Activated CD8-positive, alpha-beta T cell treated with anti-CD3 and anti-CD28 coated beads, Interleukin-2, amount 10 ng/mL, durations not matched to agents 7 days and 5 days (primary cell): Measurements from ENCODE around the gene WNT10A. TPM values are rescaled to one million over a fixed set of nuclear protein-coding genes. Genes with fewer than 3 reads are reported as not detected.
A peak's percentile ranks its signal among the peaks of the same experiment; 100 is the strongest.

Experiments
- ATAC-seq: fragments of 150-1000 bp; cut with Tn5 transposase; one replicate; pipeline ENCODE4 v1.10.0; 2021; ENCODE audit warnings: moderate library complexity
- CTCF ChIA-PET: fragments of 350-600 bp; sonication (Branson Sonifier 250); formaldehyde crosslinking; loops from one replicate; lab custom pipeline; 2021; ENCODE audit warnings: antibody characterized with exemption; lab: Charles Lee
- POLR2A ChIA-PET: fragments of 350-600 bp; sonication (Branson Sonifier 250); formaldehyde crosslinking; loops from one replicate; lab custom pipeline; 2021; ENCODE audit warnings: antibody characterized with exemption; lab: Charles Lee
- DNase-seq: peaks from one replicate; pipeline ENCODE4 v3.0.0-alpha.2; 2020
- H3K27ac Mint-ChIP-seq: one replicate; pipeline ENCODE4 v1.8.0; 2021; ENCODE audit warnings: mild to moderate bottlenecking, mixed read lengths
- H3K27me3 Mint-ChIP-seq: one replicate; pipeline ENCODE4 v1.8.0; 2021; ENCODE audit warnings: low read depth, mixed read lengths
- H3K36me3 Mint-ChIP-seq: one replicate; pipeline ENCODE4 v1.8.0; 2021; ENCODE audit warnings: low read depth, mixed read lengths
- H3K4me1 Mint-ChIP-seq: one replicate; pipeline ENCODE4 v1.8.0; 2021; ENCODE audit warnings: low read depth, mixed read lengths
- H3K4me3 Mint-ChIP-seq: one replicate; pipeline ENCODE4 v1.8.0; 2021; ENCODE audit warnings: mild to moderate bottlenecking, mixed read lengths
- H3K9me3 Mint-ChIP-seq: one replicate; pipeline ENCODE4 v1.8.0; 2022; ENCODE audit warnings: mixed read lengths; ENCODE audit not compliant: insufficient read depth
- total RNA-seq, 2 experiments: library from RNA; stranded (reverse); gene quantifications; one replicate each; pipeline ENCODE4 v1.2.3, GENCODE V29; 2021

WNT10A gene
- total RNA-seq, 2 experiments from 2014 or later = not detected

DNA sequence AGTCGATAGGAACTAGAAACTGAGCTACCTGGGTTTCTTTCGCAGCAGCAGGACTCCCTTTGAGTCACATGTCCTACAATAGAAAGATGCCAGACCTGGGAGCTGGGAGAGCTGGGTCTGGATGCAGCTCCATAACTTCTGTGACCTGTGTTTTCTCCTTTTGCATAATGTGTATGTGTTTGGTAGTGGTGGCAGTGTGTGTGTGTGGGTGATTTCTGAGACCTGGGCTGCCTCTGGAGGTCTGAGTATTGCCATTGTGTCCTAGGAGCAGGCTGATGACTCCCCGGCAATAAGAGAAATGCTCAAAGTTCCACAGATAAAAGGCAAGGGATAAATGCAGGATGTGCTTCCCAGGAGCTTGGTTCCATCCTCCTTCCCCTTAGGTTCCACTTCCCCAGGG, 6.4 kb downstream of the WNT10A start:
- ChIA-PET CTCF (interaction anchor here (0.8 to 22.4 kb wide), 8 partner anchors 8 to 596 kb away, joined by 3 to 930 read pairs (median 4); no protein-coding TSS in a partner anchor), POLR2A (interaction anchor here (0.6 kb wide), 1 partner anchor 215 kb away, joined by 3 read pairs; the partner anchor contains the start of genes RNF25 and STK36)
- Mint-ChIP-seq H3K36me3 (no peaks in the 10 kb centered on the region), H3K4me3 (no peak overlapping the region), H3K27ac (no peak overlapping the region), H3K4me1 (peaks cover 9% of the 10 kb centered on the region), H3K9me3 (no peaks in the 10 kb centered on the region), H3K27me3 (peaks cover 62% of the 10 kb centered on the region)
- no peak for DNase-seq
- no peak for ATAC-seq

DNA sequence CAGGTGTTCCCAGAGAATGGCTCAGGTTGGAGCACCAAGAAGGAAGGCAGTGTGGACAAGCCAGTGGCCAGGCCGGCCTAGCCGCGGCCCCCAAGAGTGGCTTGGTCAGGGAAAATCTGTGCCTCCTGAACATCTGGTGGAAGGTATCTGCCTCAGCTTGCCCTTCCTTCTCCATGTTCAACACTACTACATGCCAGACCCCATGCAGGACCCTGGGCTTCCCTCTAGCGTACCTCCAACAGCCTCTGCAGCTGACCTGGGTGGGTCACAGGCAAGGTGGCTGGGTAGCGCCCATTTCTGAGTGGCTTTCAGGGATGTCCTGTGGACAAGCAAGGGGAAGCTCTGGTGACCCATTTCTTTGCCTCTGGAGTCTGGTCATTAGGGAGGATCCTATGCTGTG, 7.7 kb downstream of the WNT10A start:
- ATAC-seq (no peak), DNase-seq (no peak)
- ChIA-PET POLR2A (interaction anchor here (0.6 to 1.0 kb wide), 2 partner anchors 9 to 12 kb away, joined by 3 read pairs; no protein-coding TSS in a partner anchor), CTCF (interaction anchor here (1.0 to 22.4 kb wide), 4 partner anchors 7 to 92 kb away, joined by 3 to 930 read pairs (median 60); no protein-coding TSS in a partner anchor)
- Mint-ChIP-seq H3K36me3 (no peaks in the 10 kb centered on the region), H3K9me3 (no peaks in the 10 kb centered on the region), H3K4me1 (peaks cover 16% of the 10 kb centered on the region), H3K27me3 (peaks cover 55% of the 10 kb centered on the region), H3K4me3 (no peak overlapping the region), H3K27ac (no peak overlapping the region)

DNA sequence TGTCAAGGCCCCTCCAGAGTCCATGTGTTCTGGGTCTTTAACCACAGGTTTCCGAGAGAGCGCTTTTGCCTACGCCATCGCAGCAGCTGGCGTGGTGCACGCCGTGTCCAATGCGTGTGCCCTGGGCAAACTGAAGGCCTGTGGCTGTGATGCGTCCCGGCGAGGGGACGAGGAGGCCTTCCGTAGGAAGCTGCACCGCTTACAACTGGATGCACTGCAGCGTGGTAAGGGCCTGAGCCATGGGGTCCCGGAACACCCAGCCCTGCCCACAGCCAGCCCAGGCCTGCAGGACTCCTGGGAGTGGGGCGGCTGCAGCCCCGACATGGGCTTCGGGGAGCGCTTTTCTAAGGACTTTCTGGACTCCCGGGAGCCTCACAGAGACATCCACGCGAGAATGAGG, 9.3 kb downstream of the WNT10A start:
- Mint-ChIP-seq H3K4me1 (peaks cover 30% of the 10 kb centered on the region), H3K9me3 (no peaks in the 10 kb centered on the region), H3K27me3 (peaks cover 57% of the 10 kb centered on the region), H3K36me3 (no peaks in the 10 kb centered on the region), H3K27ac (no peak overlapping the region), H3K4me3 (no peak overlapping the region)
- no peak for DNase-seq
- ChIA-PET POLR2A (no interaction called here), CTCF (interaction anchor here (5.9 to 22.4 kb wide), 3 partner anchors 5 to 13 kb away, joined by 117 to 930 read pairs (median 930); partner anchors contain the start of gene WNT10A)
- ATAC-seq = no peak

DNA sequence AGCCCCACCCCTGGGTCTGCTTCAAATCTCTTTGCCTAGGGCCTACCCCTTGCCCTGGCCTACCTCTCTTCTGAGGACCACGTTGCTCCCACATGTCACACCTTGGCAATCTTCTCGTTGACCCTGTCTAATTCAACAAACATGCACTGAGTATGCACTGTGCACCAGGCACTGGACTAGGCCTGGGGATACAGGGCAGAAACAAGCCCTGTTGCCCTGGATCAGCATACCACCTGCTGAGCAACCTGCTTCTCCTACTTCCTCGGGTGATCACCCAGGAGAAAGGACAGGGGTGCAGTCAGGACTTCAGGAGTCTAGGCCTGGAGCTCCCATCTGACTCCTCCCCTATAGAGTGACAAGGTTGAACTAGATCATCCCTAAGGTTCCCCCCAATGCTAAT, 9.7 kb downstream of the WNT10A start:
- ATAC-seq = no peak
- CTCF ChIA-PET = interaction anchor here (10.3 kb wide), 1 partner anchor 12 kb away, joined by 930 read pairs; the partner anchor contains the start of gene WNT10A

DNA sequence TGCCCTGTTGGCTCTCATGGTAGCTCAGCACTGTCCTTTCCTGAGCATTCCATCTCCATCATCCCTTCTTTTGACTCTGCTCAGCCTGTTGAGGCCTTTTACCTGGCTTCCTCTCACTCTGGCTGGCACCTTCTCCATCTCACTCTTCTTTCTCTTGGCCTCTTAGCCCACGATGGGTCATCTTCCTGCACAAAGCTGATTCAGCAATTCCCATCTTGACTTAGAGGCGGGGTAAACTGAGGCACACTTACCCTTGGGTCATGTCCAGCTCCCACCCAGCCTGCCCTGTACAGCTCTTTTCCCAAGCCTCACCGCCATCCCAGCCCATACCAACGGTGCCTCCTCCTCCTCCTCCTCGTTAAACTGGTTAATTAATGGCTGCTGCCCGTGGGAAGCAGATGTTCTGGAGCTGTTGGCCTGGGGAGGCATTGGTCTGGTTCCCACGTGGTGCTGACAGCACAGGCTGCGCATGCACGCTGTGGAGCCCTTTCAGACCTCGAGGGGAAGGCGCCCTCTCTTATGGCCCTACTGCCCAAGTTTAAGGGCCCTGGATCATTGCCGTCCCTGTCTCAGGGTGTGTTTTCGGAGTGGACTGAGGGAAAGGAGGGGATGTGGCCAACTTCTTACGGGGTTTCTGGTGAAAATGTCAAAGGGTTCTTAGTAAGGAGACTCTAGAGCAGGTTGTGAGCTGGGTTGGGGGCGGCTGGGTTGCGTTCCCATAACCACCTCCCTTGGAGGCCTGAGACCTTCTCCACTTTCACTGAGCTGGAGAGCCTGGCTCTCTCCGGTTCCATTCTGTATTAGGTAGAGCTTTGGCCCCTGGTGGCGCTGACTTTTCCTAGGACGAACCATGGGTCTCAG, 10.9 kb downstream of the WNT10A start:
- H3K36me3 Mint-ChIP-seq = no peaks in the 10 kb centered on the region
- ChIA-PET CTCF (interaction anchor here (1.1 to 10.3 kb wide), 3 partner anchors 13 to 109 kb away, joined by 4 to 930 read pairs (median 12); partner anchors contain the start of genes CYP27A1 and WNT10A), POLR2A (interaction anchor here (2.6 kb wide), 1 partner anchor 10 kb away, joined by 9 read pairs; no protein-coding TSS in a partner anchor)
- H3K4me3 Mint-ChIP-seq = no peak overlapping the region
- no peak for DNase-seq
- no peak overlapping the region for H3K27ac Mint-ChIP-seq
- no peaks in the 10 kb centered on the region for H3K9me3 Mint-ChIP-seq
- no peak for ATAC-seq
- H3K4me1 Mint-ChIP-seq = peaks cover 44% of the 10 kb centered on the region
- peaks cover 58% of the 10 kb centered on the region for H3K27me3 Mint-ChIP-seq

More for the DNA sequence above, 9.7 kb downstream of the WNT10A start:
- Mint-ChIP-seq H3K4me1 (peaks cover 33% of the 10 kb centered on the region), H3K27ac (no peak overlapping the region), H3K9me3 (no peaks in the 10 kb centered on the region), H3K27me3 (peaks cover 54% of the 10 kb centered on the region), H3K4me3 (no peak overlapping the region), H3K36me3 (no peaks in the 10 kb centered on the region)
- POLR2A ChIA-PET = no interaction called here
- no peak for DNase-seq

DNA sequence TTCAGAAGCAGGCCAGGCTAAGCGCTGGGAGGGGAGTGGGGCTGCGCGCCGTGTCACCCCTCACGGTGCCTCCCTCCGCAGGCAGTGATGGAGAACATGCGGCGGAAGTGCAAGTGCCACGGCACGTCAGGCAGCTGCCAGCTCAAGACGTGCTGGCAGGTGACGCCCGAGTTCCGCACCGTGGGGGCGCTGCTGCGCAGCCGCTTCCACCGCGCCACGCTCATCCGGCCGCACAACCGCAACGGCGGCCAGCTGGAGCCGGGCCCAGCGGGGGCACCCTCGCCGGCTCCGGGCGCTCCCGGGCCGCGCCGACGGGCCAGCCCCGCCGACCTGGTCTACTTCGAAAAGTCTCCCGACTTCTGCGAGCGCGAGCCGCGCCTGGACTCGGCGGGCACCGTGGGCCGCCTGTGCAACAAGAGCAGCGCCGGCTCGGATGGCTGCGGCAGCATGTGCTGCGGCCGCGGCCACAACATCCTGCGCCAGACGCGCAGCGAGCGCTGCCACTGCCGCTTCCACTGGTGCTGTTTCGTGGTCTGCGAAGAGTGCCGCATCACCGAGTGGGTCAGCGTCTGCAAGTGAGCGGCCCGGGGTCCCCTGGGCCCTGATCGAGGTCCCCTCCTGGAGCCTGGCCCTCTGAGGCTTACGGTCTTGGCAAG, 12.2 kb downstream of the WNT10A start:
- ChIA-PET POLR2A (interaction anchor here (0.6 to 3.2 kb wide), 6 partner anchors 9 to 221 kb away, joined by 3 to 14 read pairs (median 4); partner anchors contain the start of genes RNF25, STK36 and WNT10A), CTCF (interaction anchor here (0.5 to 10.3 kb wide), 4 partner anchors 12 to 111 kb away, joined by 3 to 930 read pairs (median 8); partner anchors contain the start of genes CYP27A1 and WNT10A)
- H3K4me1 Mint-ChIP-seq = peaks cover 48% of the 10 kb centered on the region
- H3K27me3 Mint-ChIP-seq = peaks cover 52% of the 10 kb centered on the region
- H3K36me3 Mint-ChIP-seq = no peaks in the 10 kb centered on the region
- peak overlapping the region; percentile 79 for H3K27ac Mint-ChIP-seq
- peak; percentile 84 for DNase-seq
- peak overlapping the region; percentile 72 for H3K4me3 Mint-ChIP-seq
- H3K9me3 Mint-ChIP-seq = no peaks in the 10 kb centered on the region
- ATAC-seq = peak; percentile 61

DNA sequence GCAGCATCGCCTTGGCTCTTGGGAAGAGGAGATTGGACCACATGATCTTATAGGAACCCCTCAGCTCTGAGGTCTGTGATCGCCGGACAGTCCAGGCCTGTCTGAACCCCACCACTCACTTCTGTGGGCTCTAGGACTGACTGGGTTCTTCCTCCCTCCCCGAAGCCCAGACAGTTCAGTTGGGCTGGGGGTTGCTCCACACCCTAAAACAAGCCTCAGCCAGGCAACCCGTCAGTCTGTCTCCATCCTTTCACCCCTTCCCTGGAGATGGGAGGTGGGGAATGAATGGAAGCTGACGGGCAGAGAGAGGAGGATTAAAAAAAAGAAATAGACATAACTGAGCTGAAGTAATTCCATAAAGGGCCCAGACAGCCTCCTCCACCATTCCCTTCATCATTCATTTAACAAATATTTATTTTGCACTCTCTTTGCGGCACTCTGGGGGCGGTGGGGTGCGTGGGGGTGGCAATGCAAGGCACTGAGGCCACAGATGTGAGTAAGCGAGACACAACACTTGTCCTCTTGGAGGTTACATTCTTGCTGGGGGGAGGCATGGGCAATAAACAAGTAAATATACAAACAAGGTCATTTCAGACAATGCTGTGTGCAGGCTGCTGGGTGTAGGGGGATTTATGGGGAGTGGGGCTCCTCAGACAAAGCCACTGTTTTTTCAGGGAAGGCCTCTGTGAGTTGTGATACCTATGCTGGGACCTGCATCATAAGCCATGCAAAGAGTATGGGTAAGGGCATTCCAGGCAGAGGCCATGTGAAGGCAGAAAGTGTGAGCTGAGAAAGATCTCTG, 12.9 kb downstream of the WNT10A start:
- CTCF ChIA-PET = interaction anchor here (2.5 to 10.3 kb wide), 2 partner anchors 15 to 16 kb away, joined by 12 to 930 read pairs; partner anchors contain the start of gene WNT10A
- peak overlapping the region; percentile 72 for H3K4me3 Mint-ChIP-seq
- POLR2A ChIA-PET = interaction anchor here (1.1 to 3.2 kb wide), 4 partner anchors 10 to 17 kb away, joined by 3 to 14 read pairs (median 6); no protein-coding TSS in a partner anchor

DNA sequence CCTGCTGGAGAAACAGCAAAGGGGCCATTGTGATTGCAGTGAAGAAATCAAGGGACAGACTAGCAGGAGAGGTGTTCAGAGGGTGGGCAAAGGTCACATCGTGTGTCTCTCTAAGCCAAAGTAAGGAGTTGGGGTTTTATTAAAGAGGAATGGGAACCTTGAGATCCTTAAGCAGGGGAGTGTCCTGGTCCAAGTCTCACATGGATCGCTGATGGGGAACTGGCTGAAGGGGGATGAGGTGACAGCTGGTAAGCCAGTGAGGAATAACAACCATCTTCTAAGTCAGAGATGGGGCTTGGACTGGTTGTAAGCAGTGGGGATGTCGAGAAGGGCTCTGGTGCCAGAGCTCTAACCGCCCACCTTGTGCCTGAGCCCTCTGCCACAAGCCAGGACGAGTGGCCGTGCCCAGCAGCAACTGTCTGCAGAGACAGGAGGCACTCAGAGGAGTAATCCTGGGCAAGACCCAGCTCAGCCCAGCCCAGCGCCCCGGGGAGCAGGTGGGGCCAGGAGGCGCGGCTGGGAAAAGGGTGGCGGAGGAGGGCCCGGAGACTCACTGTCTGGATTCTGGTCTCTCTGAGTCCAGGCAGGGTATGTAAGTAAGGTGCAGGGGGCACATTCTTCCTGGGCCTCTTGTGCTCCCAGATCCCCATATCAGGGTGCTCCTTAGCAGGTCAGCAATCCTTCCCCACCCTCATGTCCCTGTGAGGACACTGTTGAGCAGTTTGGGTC, 13.7 kb downstream of the WNT10A start:
- Mint-ChIP-seq H3K4me1 (peaks cover 58% of the 10 kb centered on the region), H3K27ac (peak overlapping the region; percentile 76), H3K9me3 (no peaks in the 10 kb centered on the region), H3K36me3 (no peaks in the 10 kb centered on the region), H3K4me3 (no peak overlapping the region), H3K27me3 (peaks cover 54% of the 10 kb centered on the region)
- ATAC-seq (no peak), DNase-seq (no peak)
- ChIA-PET CTCF (interaction anchor here (2.5 to 10.3 kb wide), 2 partner anchors 15 to 16 kb away, joined by 12 to 930 read pairs; partner anchors contain the start of gene WNT10A), POLR2A (interaction anchor here (2.6 to 3.2 kb wide), 2 partner anchors 11 to 13 kb away, joined by 9 to 14 read pairs; no protein-coding TSS in a partner anchor)

More for the DNA sequence above, 12.9 kb downstream of the WNT10A start:
- peaks cover 55% of the 10 kb centered on the region for H3K4me1 Mint-ChIP-seq
- no peak for DNase-seq
- ATAC-seq = no peak
- H3K9me3 Mint-ChIP-seq = no peaks in the 10 kb centered on the region
- H3K36me3 Mint-ChIP-seq = no peaks in the 10 kb centered on the region
- peak overlapping the region; percentile 76 for H3K27ac Mint-ChIP-seq
- H3K27me3 Mint-ChIP-seq = peaks cover 55% of the 10 kb centered on the region

DNA sequence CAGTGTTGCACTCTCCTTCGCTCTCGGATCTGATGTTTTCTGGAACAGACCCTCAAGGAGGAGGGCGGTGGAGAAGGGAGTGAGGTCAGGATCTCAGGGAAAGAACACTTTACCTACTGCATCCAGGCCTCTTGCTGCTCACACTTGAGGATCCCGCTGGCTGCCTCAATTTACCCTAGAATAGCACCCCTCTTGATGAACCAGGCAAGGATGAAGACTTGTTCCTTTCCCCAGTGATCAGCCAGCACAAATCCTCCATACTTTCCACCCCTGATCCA, 14.2 kb downstream of the WNT10A start:
- H3K4me1 Mint-ChIP-seq = peaks cover 58% of the 10 kb centered on the region
- H3K9me3 Mint-ChIP-seq = no peaks in the 10 kb centered on the region
- no peak overlapping the region for H3K4me3 Mint-ChIP-seq
- peaks cover 56% of the 10 kb centered on the region for H3K27me3 Mint-ChIP-seq
- no peak for DNase-seq
- POLR2A ChIA-PET = interaction anchor here (3.2 to 4.2 kb wide), 2 partner anchors 11 to 15 kb away, joined by 14 to 31 read pairs; partner anchors contain the start of gene WNT10A
- CTCF ChIA-PET = interaction anchor here (10.3 kb wide), 1 partner anchor 16 kb away, joined by 930 read pairs; the partner anchor contains the start of gene WNT10A
- H3K27ac Mint-ChIP-seq = peak overlapping the region; percentile 7
- no peak for ATAC-seq
- H3K36me3 Mint-ChIP-seq = no peaks in the 10 kb centered on the region

DNA sequence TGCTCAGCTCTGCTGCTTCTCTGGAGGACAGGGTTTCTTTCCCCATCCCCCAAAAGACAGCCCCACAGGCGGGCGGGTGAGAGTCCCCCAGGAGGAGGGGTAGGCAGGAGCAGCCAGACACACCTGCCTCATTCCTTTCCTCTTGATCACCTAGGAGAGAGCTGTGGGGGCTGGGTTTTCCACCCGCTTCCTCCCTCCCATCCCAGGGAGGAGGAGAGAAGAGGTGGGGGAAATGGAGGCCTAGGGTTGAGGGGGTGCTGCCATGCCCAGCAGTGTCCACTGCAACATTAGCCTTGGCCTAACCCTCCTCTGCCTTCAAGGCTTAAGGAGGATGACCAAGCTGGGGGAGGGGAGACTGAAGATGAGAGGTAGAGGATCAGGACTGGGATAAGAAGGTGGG, 14.7 kb downstream of the WNT10A start:
- no peak overlapping the region for H3K27ac Mint-ChIP-seq
- no peaks in the 10 kb centered on the region for H3K9me3 Mint-ChIP-seq
- H3K4me3 Mint-ChIP-seq = no peak overlapping the region
- no peak for DNase-seq
- H3K4me1 Mint-ChIP-seq = peaks cover 58% of the 10 kb centered on the region
- ATAC-seq = no peak
- no peaks in the 10 kb centered on the region for H3K36me3 Mint-ChIP-seq
- H3K27me3 Mint-ChIP-seq = peaks cover 55% of the 10 kb centered on the region
- POLR2A ChIA-PET = interaction anchor here (1.9 to 4.2 kb wide), 3 partner anchors 11 to 16 kb away, joined by 10 to 31 read pairs (median 14); partner anchors contain the start of gene WNT10A
- CTCF ChIA-PET = interaction anchor here (0.7 to 10.3 kb wide), 3 partner anchors 17 to 185 kb away, joined by 3 to 930 read pairs (median 3); partner anchors contain the start of gene WNT10A
